Sciatic nerve (tissue), 2 donors: Measurements from ENCODE around the gene HSPB6. TPM values are rescaled to one million over a fixed set of nuclear protein-coding genes. Genes with fewer than 3 reads are reported as not detected.
"Not testable (repeated sequence)": the region's sequence is repeated elsewhere in the genome, so short reads cannot be mapped to it uniquely, and the experiment has no call there.

Experiments
- ATAC-seq: fragments of 200-7000 bp; cut with Tn5 transposase; one replicate; pipeline ENCODE4 v1.9.1; 2020; ENCODE audit warnings: mild to moderate bottlenecking, moderate library complexity
- DNase-seq: peaks from one replicate; pipeline ENCODE4 v3.0.0-alpha.2; 2020; ENCODE audit warnings: low spot score
- intact Hi-C: fragments of 100-400 bp; cut with DNase I; formaldehyde crosslinking; loops from one replicate; pipeline ENCODE4 v1.14.2; 2022
- total RNA-seq: library from RNA; stranded (reverse); fragmentation: NEBNext Ultra II Directional; extraction: Animal tissue kit (Norgen Biotek cat#: 25700); gene quantifications from one replicate; pipeline ENCODE4 v1.2.1, GENCODE V29; 2021
- donor health status: DM: no; HTN: no; CAD: no.
- donor health status: DM: no; HTN: no; CAD: no.

The HSPB6 gene
- total RNA-seq, 1 donor from 2014 or later = 79.7 TPM

GRCh38 chr19:35773020-35773806 lies 16.4 kb upstream of the HSPB6 start:
- ATAC-seq (no peak), DNase-seq (no peak)
- intact Hi-C loops = no loop called here

- intact Hi-C loops, ATAC-seq, DNase-seq: not testable (repeated sequence)
These were observed 15.5 kb upstream of the HSPB6 start for GRCh38 chr19:35772362-35772761.

DNA sequence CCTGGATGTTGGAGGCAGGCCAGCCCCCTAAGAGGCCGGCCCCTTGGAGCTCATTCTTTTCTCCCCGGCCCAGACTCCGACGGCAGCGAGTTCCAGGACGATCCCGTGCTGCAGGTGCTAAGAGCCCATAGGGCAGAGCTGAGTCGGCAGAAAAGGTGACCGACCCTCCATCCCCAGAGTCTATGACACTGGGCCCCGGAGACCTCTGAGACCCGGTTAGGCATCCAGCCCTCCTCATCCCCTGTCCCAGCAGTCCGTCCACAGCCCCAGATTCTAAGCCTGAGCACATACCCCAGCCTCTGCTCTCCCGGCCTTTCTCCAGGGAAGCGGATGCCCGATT lies 11.2 kb upstream of the HSPB6 start:
- DNase-seq (no peak), ATAC-seq (no peak)
- intact Hi-C loops = no loop called here

DNA sequence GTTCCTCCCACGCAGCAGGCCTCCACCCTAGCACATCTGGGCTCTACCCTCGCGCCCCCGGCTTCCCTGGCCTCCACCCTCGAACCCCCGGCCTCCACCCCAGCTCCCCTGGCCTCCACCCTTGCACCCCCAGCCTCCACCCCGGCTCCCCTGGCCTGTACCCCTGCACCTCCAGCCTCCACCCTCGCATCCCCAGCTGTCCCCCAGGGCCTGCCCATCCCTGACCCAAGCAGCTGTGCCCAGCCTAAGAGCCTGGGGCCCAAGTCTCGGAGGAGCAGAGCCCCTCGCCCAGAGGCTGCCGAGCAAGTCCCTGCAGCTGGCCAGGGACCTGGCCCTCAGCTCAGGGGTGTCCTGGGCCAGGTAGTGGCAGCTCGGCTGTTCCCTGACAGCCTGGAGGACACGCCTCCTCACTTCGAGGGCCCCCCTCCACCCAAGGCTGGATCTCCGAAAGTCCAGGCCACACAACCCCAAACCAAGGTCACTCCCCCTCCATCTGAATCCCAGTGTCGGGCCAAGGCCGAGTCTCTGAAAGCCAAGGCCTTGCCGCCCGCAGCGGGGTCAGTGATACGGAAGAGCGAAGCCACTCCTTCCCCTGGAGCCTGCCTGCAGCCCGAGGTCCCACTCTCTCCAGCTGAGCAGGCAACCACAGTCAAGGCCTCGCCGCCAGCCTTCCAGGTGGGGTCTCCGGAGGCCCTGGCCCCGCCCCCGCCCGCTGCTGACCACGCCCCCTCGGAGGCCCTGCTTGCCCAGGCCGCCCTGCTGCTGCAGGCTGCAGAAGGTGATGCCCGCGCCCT lies 10.7 kb upstream of the HSPB6 start:
- DNase-seq = peak; percentile 58
- intact Hi-C loops = no loop called here
- ATAC-seq = peak; percentile 56

GRCh38 chr19:35766571-35767104 lies 9.8 kb upstream of the HSPB6 start:
- DNase-seq (no peak), ATAC-seq (no peak)
- intact Hi-C loops = no loop called here

- intact Hi-C loops = no loop called here
- no peak for ATAC-seq
- no peak for DNase-seq
These were observed 7.8 kb upstream of the HSPB6 start for GRCh38 chr19:35764432-35765315.

GRCh38 chr19:35760711-35761349 lies 4.0 kb upstream of the HSPB6 start:
- no peak for ATAC-seq
- no peak for DNase-seq
- intact Hi-C loops = no loop called here

DNA sequence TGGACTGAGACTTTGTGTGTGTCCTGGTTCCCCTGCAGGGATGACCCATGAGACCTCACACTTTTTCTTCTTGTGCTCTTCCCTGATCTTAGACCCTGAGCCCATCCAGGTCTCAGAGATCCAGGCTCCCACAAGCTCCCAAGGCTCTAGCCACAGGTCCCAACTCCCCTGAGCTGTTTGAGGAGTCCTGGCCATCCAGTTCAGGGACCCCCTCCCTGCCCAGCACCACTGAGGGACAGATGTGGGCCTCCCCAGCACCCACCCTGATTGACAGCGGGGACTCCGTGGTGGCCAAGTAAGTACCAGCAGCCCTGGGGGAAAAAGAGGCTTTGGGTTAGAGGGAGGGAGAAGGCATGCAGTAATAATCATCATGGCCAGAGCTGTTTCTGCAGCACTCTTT lies 2.9 kb upstream of the HSPB6 start:
- DNase-seq (no peak), ATAC-seq (no peak)
- intact Hi-C loops = no loop called here

DNA sequence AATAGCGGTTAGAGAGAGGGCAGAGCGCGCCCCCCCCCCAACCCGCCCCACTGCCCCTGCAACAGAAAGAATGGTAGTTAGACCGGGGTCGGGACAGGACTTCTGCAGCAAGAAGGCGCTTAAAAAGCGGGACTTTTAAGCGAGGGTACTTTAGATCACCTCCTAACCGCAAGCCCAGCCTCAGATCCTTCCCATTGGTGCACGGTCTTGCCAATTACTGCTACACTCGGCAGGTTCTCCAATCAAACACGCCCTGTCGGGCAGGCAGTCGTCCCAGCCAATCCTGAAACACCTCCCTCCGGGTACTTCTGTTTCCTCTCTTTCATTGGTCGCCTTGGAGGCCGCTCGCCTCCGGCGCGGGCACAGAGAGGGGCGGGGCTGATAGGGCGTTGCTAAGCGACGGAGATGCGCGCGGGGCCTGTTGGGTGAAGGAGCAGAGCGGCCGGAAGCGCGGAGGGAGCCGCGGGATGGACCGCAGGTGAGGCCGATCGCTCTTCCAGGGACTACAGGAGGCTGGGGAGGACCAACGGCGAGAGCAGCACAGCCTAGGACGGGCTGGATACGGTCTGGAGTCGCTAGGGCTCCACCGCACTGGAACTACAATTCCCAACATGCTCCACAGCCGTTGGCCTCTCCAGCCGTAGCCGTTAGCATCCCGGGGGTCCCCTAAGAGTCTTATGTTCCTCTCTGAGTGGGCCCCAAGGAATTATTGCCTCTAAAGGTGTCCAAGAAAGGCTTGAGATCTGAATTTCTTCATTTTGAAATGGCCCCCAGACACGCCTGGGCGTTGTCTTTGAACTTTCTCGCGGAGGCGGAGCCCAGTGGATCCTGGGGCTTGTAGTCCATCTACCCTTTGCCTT lies 1.1 kb upstream of the HSPB6 start, which contains the start of gene PROSER3:
Gene PROSER3 (plus strand): TSS at position 428 of the 860 bp plus-strand sequence. CDS start 40 bp downstream, at position 468.
- intact Hi-C loops = no loop called here
- DNase-seq (peak; percentile 99), ATAC-seq (peak; percentile 90)

DNA sequence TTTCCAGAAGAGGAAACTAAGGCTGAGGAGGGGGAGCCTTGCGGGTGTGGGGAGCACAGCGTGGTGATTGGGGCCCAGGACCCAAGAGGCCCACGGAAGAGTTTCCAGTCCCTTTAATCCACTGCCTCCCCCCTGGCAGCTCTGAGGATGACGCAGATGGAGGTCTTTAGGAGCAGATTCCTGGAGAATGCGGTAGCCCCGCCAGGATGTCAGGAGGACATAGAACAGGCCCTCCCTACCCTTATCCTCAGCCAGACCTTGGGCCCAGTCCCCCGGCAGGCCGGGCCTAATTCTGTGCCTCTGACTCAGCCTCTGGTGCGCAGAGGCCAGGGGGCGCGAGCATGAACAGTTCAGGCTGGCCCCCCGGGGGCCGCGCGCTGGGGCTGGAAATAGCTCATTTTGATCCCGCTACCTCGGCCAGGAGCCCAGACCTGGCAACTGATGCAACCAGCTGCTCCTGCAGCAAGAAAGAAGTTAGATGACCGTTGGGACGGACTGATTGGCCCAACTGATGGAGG lies 461 bp upstream of the HSPB6 start:
- intact Hi-C loops = no loop called here
- peak; percentile 75 for ATAC-seq
- DNase-seq = peak; percentile 91

DNA sequence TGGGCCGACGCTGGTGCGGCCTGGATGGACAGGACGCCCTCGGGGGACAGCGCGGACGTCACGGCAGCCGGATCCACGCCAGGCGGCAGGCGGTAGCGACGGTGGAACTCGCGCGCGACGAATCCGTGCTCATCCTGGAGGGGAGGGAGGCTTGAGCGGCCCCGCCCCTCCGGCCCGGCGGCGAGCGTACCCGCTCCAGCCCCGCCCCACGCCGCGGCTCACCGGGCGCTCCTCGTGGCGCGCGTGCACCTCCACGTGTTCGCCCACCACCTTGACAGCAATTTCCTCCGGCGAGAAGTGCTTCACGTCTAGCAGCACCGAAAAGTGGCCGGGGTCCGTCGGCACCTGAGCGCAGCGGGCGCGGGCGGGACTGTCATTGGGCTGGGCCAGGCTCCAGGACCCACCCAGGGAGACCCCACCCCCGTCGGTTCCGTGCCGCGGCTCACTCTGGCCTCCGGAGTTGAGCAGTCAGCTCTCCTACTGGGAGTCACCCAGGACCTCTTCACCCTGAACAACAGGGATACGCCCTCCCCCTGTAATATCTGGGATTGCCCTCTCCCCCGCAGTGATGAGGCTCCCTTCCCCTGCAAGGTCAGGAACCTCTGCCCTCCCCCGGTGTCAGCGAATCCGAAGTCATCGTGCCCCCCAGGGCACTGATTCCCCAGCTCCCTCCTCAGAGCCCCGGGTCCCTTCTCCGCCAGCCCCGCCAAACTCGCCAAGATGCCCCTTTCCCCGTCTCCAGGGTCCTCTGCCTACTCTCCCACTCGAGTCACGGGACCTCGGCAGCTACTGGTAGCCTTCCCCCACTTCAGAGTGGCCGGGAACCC lies 1.1 kb downstream of the HSPB6 start:
- ATAC-seq (peak; percentile 51), DNase-seq (peak; percentile 93)
- intact Hi-C loops = no loop called here

- ATAC-seq (peak; percentile 60), DNase-seq (no peak)
- intact Hi-C loops = no loop called here
These were observed 1.7 kb downstream of the HSPB6 start for GRCh38 chr19:35755131-35755549.

DNA sequence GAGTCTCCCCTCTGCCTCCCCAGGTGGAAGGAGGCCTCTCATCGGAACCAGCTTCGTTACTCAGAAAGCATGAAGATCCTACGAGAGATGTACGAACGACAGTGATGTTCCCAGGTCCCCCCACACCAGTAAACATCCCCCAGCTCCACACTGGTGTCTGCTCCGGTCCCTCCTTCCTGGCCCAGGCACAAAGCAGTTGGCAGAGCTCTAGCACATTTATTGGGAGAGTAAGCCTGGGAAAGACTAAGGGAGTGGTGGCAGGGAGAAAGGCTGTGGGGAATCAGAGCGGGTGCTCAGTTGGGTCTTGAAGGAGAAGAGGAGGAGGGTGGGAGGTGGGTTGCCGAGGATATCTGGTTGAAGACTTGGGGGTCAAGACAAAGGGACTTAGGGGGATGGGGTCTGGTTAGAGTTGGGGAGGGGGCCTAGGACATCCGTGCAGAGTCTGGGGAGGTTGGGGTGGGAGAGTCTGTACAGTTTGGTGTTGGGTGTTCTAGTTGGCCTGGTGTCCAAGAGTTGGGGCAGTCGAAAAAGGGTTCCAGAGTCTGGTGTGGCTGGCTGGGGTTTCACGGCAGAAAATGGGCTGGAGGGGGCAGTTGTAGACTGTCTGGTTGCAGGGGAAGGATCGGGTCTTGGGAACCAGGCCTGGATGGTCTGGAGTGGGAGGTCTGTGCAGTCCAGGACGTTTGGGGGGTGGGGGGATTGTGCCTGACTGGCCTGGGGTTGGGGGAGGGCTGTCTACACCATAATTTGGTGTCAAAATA lies 2.3 kb downstream of the HSPB6 start:
- DNase-seq = no peak
- no peak for ATAC-seq
- intact Hi-C loops = no loop called here

DNA sequence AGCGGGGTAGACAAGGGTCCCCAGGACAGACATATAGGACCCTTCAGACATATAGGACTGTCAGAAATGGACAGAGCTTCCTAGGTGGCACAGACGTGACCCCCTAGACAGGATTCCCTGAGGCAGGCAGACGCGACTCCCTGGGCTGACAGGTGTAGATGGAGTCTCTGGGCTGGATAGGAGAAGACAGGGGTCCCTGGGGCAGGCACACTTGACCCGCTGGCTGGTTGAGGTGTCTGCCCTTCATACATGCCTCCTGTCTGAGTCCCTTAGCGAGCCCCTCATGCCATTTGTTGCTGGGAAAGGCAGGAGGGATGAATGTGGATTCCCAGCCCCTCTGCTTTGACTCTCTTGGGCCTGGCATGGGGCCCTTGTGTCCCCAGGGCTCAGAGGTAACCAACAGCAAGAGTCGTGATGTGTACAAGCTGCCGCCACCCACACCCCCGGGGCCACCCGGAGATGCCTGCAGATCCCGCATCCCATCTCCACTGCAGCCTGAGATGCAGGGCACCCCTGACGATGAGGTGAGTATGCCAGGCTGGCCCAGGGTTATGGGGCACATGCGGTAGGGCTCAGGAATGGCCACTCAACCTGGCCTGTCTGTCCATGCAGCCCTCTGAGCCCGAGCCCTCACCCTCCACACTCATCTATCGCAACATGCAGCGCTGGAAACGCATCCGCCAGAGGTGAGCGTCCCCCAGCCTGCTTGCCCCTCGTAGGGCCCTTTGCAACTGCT lies 3.0 kb downstream of the HSPB6 start:
- no peak for ATAC-seq
- no peak for DNase-seq
- intact Hi-C loops = no loop called here

DNA sequence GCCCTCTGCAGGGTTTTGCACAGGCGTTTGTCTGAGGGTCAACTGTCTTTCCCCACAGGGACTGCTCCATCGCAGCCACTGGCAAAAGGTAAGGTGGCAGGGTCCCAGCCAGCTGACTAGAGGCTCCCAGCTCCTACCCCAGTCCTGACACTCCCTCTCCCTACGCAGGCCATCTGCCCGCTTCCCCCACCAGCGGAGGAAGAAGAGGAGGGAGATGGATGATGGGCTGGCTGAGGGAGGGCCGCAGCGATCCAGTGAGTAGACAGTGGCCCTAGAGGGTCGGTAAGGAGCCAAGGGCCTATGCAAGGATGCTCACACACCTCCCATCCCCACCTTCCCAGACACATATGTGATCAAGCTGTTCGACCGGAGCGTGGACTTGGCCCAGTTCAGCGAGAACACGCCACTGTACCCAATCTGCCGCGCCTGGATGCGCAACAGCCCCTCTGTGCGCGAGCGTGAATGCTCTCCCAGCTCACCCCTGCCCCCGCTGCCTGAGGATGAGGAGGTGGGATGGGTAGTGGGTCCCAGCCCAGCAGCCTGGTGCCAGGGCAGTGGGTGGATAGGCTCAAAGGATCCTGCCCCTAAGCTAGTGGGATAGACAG lies 4.0 kb downstream of the HSPB6 start:
- intact Hi-C loops = no loop called here

More for the DNA sequence above, 4.0 kb downstream of the HSPB6 start:
- DNase-seq = no peak
- no peak for ATAC-seq
